ENCODE measurements around the gene LRP1B. TPM values are rescaled to one million over a fixed set of nuclear protein-coding genes. Genes with fewer than 3 reads are reported as not detected.

Gene LRP1B
- polyA plus RNA-seq, 1 donor, result 1.0 TPM

DNA sequence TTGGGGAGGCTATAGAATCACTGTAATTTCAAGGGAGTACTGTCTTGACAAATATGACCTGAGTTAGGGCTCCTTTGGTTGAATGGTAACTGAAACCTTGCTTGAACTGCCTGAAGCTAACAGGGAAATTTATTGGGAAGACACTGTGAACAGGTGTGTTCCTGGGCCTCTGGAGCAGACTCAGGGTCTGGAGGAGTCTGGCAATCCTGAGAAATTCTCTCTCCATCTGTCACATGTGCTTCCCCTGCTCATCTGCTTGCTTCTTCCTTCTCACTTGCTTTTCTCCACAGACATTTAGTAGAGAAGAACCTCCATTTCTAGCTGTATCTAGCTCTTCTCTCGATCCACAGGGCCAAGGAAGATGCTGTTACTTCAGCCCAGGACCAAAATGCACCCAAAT is 476.5 kb downstream of the LRP1B start:
- Histone ChIP-seq H3K9me3 (ENCODE audit: control insufficient read depth, low read depth, low read length) (no peaks in the 10 kb centered on the region), H3K36me3 (ENCODE audit: control insufficient read depth, insufficient read depth, low read length) (no peaks in the 10 kb centered on the region), H3K27me3 (ENCODE audit: control insufficient read depth, insufficient read depth, low read length) (no peaks in the 10 kb centered on the region), H3K4me3 (ENCODE audit: low read length) (no peak overlapping the region), H3K4me1 (ENCODE audit: control insufficient read depth, insufficient read depth, low read length) (no peaks in the 10 kb centered on the region), H3K27ac (ENCODE audit: low read length) (no peak overlapping the region)
- no peak for DNase-seq
- whole genome bisulfite sequencing (ENCODE audit: insufficient coverage, low lambda C conversion rate), result no CpG with 5 or more reads among the region's 1 CpG

DNA sequence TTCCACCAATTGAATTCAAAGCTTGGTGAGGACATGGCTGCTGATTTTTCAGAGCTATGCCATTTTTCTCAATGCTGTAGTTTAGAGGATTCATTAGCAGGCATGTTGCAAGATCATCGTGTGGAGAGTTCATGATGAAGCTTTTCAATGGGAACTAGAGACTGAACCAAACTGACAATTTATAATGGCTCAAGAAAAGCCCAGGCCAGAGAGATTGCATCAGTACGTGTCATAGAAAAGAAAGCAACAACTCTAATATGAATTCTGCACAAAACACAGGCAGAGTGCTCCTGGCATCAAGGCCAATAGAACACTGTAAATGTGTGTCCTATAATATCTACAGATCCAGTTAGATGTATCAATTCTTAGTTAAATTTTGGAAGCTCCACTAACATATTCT is 477.6 kb downstream of the LRP1B start:
- no peaks in the 10 kb centered on the region for H3K9me3 ChIP-seq (ENCODE audit: control insufficient read depth, low read depth, low read length)
- H3K27ac ChIP-seq (ENCODE audit: low read length), result no peak overlapping the region
- WGBS (ENCODE audit: insufficient coverage, low lambda C conversion rate), result no CpG with 5 or more reads among the region's 2 CpGs
- no peaks in the 10 kb centered on the region for H3K4me1 ChIP-seq (ENCODE audit: control insufficient read depth, insufficient read depth, low read length)
- no peak overlapping the region for H3K4me3 ChIP-seq (ENCODE audit: low read length)
- DNase-seq, result no peak
- H3K27me3 ChIP-seq (ENCODE audit: control insufficient read depth, insufficient read depth, low read length), result no peaks in the 10 kb centered on the region
- no peaks in the 10 kb centered on the region for H3K36me3 ChIP-seq (ENCODE audit: control insufficient read depth, insufficient read depth, low read length)

DNA sequence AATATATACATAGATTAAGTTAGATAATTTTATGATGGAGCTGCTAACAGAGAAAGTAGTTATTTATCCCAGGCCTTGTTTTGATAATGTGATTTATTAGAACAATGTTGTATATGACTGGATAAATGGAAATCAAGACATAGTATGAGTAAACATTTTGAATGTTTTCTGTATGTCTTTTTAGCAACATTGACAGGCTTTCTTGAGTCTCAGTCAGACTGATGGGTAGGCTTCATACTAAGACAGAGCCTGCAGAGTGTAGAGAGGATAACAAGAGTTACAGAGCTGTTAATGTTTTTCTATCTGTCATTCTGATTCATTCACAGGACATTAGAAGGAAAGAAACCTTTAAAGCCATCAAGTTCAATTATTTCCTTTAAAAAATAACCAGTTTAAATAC is 478.5 kb downstream of the LRP1B start:
- no peak for DNase-seq
- Histone ChIP-seq H3K9me3 (ENCODE audit: control insufficient read depth, low read depth, low read length) (no peaks in the 10 kb centered on the region), H3K27me3 (ENCODE audit: control insufficient read depth, insufficient read depth, low read length) (no peaks in the 10 kb centered on the region), H3K4me1 (ENCODE audit: control insufficient read depth, insufficient read depth, low read length) (no peaks in the 10 kb centered on the region), H3K36me3 (ENCODE audit: control insufficient read depth, insufficient read depth, low read length) (no peaks in the 10 kb centered on the region), H3K27ac (ENCODE audit: low read length) (no peak overlapping the region), H3K4me3 (ENCODE audit: low read length) (no peak overlapping the region)

DNA sequence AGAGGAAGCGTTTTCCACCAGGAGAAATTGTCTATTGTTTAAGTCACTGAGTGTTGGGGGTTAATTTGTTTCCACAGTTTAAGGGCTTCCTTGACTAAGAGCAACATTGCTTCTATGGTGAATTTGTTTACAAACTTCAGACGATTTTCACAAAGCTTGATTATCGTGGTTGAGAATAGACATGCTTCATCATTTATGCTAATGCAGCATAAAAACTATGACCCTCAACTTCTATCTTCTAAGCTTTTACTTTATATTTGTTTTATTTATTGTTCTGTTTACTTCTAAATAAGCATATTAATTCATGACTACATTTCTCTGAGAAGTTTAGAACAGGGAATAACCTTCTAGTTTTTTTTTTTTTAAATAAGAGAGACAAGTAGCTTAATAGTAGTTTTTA is 483.5 kb downstream of the LRP1B start:
- no peak overlapping the region for H3K4me3 ChIP-seq (ENCODE audit: low read length)
- no peaks in the 10 kb centered on the region for H3K9me3 ChIP-seq (ENCODE audit: control insufficient read depth, low read depth, low read length)
- WGBS (ENCODE audit: insufficient coverage, low lambda C conversion rate), result 64% methylated on average over 2 of the region's 3 CpGs
- H3K27me3 ChIP-seq (ENCODE audit: control insufficient read depth, insufficient read depth, low read length), result no peaks in the 10 kb centered on the region
- H3K36me3 ChIP-seq (ENCODE audit: control insufficient read depth, insufficient read depth, low read length), result no peaks in the 10 kb centered on the region
- H3K27ac ChIP-seq (ENCODE audit: low read length), result no peak overlapping the region
- H3K4me1 ChIP-seq (ENCODE audit: control insufficient read depth, insufficient read depth, low read length), result no peaks in the 10 kb centered on the region
- DNase-seq, result no peak

DNA sequence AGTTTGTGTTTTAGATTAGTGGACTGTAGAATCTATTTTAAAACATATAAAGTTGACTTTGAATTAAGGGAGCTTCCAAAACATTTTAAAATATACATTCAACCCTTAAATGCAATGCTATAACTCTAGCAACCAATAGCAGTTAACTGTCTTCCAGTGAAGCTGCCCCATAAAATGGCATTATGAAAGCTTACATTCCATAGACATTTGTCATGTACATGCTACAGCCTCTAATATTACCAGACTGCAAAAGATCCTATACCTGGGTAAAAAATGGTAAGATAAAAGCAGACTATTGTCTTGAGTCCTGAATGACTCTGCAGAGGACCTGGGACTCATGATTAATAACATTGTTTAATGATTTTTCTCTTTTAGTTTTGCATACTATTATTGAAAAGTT is 489.4 kb downstream of the LRP1B start:
- Histone ChIP-seq H3K4me3 (ENCODE audit: low read length) (no peak overlapping the region), H3K27ac (ENCODE audit: low read length) (no peak overlapping the region), H3K4me1 (ENCODE audit: control insufficient read depth, insufficient read depth, low read length) (no peaks in the 10 kb centered on the region), H3K36me3 (ENCODE audit: control insufficient read depth, insufficient read depth, low read length) (no peaks in the 10 kb centered on the region), H3K9me3 (ENCODE audit: control insufficient read depth, low read depth, low read length) (no peaks in the 10 kb centered on the region), H3K27me3 (ENCODE audit: control insufficient read depth, insufficient read depth, low read length) (no peaks in the 10 kb centered on the region)
- no peak for DNase-seq

DNA sequence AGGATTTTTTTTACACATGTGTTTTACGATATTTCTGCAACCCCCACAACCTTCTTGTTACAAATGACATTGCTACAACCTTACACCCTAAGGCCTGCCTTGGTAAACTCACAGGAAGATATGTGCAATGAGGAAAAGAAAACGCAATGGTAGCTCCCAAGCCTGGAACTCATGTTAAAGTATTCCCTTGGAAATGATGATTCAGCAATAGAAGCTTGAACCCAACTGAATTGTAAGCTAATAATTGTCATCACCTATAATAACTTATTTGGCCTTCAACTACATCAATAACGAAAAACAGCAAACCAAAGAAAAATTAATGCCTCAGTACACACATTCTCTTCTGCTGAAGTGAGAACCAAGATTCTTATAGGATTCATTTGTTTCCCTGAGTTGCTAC is 491.0 kb downstream of the LRP1B start:
- H3K27me3 ChIP-seq (ENCODE audit: control insufficient read depth, insufficient read depth, low read length), result no peaks in the 10 kb centered on the region
- no peaks in the 10 kb centered on the region for H3K36me3 ChIP-seq (ENCODE audit: control insufficient read depth, insufficient read depth, low read length)
- no peak overlapping the region for H3K27ac ChIP-seq (ENCODE audit: low read length)
- WGBS (ENCODE audit: insufficient coverage, low lambda C conversion rate), result 80% methylated on average over 1 of the region's 3 CpGs
- H3K4me1 ChIP-seq (ENCODE audit: control insufficient read depth, insufficient read depth, low read length), result no peaks in the 10 kb centered on the region
- H3K4me3 ChIP-seq (ENCODE audit: low read length), result no peak overlapping the region
- no peak for DNase-seq
- H3K9me3 ChIP-seq (ENCODE audit: control insufficient read depth, low read depth, low read length), result no peaks in the 10 kb centered on the region

DNA sequence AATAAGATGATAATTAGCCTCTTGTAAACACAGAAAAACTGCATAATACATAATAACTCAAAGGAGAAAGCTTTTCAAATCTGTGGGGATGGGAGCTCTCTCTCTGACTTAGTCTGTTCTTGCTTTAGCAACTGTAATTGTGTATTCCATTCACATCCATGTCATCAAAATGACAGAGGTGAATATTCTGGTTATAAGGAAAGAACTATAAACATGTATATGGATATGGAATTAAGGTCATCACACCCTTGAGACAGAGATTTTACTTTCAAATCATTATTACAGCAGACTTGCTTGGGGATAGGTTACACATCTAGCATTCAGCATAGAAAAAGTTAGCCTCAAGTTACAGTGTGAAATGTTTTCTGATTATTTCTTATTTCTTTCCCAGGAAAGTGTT is 497.7 kb downstream of the LRP1B start:
- no peaks in the 10 kb centered on the region for H3K4me1 ChIP-seq (ENCODE audit: control insufficient read depth, insufficient read depth, low read length)
- H3K36me3 ChIP-seq (ENCODE audit: control insufficient read depth, insufficient read depth, low read length), result no peaks in the 10 kb centered on the region
- H3K4me3 ChIP-seq (ENCODE audit: low read length), result no peak overlapping the region
- no peaks in the 10 kb centered on the region for H3K27me3 ChIP-seq (ENCODE audit: control insufficient read depth, insufficient read depth, low read length)
- H3K27ac ChIP-seq (ENCODE audit: low read length), result no peak overlapping the region
- DNase-seq, result no peak
- H3K9me3 ChIP-seq (ENCODE audit: control insufficient read depth, low read depth, low read length), result no peaks in the 10 kb centered on the region

DNA sequence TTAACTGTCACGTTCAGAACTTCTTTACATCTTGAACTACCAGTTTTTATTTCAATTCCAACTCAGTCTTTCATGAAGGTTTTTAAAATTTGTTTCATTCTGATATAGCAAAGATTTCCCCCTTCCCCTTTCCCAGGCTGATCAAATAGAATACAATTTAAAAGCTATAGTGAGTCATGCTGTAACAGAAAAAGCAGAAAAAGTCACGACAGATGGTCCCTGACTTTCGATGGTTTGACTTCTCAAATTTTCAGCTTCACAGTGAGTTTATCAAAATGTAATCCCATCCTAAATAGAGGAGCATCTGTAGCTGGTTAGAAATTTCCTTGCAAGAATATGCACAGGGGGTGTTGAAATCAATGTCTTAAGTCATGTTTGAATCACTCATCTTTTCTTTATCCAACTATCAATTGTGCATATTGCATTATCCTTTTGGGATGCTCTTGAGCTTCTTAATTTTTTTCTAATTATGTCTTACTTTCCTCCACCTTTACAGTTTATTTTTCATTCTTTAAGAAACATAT is 500.3 kb downstream of the LRP1B start:
- no peak overlapping the region for H3K4me3 ChIP-seq (ENCODE audit: low read length)
- no peak overlapping the region for H3K27ac ChIP-seq (ENCODE audit: low read length)
- WGBS (ENCODE audit: insufficient coverage, low lambda C conversion rate), result 83% methylated on average over 2 of the region's 3 CpGs
- no peak for DNase-seq
- no peaks in the 10 kb centered on the region for H3K27me3 ChIP-seq (ENCODE audit: control insufficient read depth, insufficient read depth, low read length)
- H3K4me1 ChIP-seq (ENCODE audit: control insufficient read depth, insufficient read depth, low read length), result no peaks in the 10 kb centered on the region
- no peaks in the 10 kb centered on the region for H3K36me3 ChIP-seq (ENCODE audit: control insufficient read depth, insufficient read depth, low read length)
- no peaks in the 10 kb centered on the region for H3K9me3 ChIP-seq (ENCODE audit: control insufficient read depth, low read depth, low read length)

DNA sequence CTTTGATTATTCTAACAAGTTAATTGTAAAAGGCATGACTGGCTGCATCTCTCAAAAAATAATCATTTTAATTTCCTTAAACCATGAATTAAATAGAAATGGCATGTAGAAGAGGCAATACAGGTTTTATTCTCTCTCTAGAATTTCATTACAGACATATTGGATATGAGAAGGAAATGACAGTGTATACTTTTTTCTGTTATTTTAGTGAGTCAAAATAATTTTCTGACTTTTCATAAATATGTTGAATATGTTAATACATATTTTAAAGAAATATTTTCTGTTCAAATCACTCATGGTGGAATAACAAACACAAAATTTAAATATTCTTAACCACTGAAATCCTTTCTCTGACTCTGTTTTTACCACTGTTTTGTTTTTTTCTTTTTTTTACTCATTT is 510.4 kb downstream of the LRP1B start:
- H3K27me3 ChIP-seq (ENCODE audit: control insufficient read depth, insufficient read depth, low read length), result no peaks in the 10 kb centered on the region
- no peaks in the 10 kb centered on the region for H3K36me3 ChIP-seq (ENCODE audit: control insufficient read depth, insufficient read depth, low read length)
- no peaks in the 10 kb centered on the region for H3K4me1 ChIP-seq (ENCODE audit: control insufficient read depth, insufficient read depth, low read length)
- H3K27ac ChIP-seq (ENCODE audit: low read length), result no peak overlapping the region
- H3K4me3 ChIP-seq (ENCODE audit: low read length), result no peak overlapping the region
- DNase-seq, result no peak
- H3K9me3 ChIP-seq (ENCODE audit: control insufficient read depth, low read depth, low read length), result no peaks in the 10 kb centered on the region

DNA sequence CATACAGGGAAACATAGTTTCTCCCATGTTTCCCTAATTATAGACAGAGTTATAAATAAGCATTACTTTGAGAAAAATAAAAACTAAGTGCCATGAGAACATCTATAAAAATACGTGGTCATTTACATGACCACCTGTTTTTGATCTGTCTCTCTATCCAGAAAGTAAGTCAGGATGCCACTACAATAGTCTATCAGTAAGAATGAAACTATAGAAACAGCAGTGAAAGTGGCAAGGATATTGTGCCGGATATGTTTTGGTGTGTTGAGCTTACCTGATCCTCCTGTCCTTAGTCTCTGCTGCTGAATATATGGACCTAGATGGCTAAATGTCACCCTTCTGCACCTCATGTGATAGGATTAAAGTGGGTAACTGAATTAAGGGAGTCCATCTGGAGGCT is 512.4 kb downstream of the LRP1B start:
- no CpG with 5 or more reads among the region's 2 CpGs for WGBS (ENCODE audit: insufficient coverage, low lambda C conversion rate)
- no peak overlapping the region for H3K27ac ChIP-seq (ENCODE audit: low read length)
- no peaks in the 10 kb centered on the region for H3K27me3 ChIP-seq (ENCODE audit: control insufficient read depth, insufficient read depth, low read length)
- no peaks in the 10 kb centered on the region for H3K36me3 ChIP-seq (ENCODE audit: control insufficient read depth, insufficient read depth, low read length)
- no peaks in the 10 kb centered on the region for H3K9me3 ChIP-seq (ENCODE audit: control insufficient read depth, low read depth, low read length)
- H3K4me1 ChIP-seq (ENCODE audit: control insufficient read depth, insufficient read depth, low read length), result no peaks in the 10 kb centered on the region
- no peak for DNase-seq
- no peak overlapping the region for H3K4me3 ChIP-seq (ENCODE audit: low read length)

DNA sequence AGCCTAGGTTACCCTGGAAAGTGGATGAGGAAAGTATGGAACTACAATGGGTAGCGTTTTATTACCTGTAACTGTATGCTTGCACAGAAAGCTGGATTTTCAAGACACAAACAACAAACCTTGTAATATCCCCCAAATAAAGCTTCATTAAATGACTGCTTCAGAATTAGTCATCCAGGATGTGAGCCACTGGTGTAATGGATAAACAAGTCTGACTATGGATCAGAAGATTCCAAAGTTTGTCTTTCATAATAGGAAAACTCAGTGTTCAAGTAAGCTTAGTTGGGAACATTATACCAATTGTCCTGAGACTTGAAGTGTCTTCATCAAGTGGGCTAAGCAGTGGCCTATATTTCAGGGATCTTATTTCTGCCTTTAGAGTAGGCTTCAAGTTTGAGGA is 518.8 kb downstream of the LRP1B start:
- Histone ChIP-seq H3K27ac (ENCODE audit: low read length) (no peak overlapping the region), H3K27me3 (ENCODE audit: control insufficient read depth, insufficient read depth, low read length) (no peaks in the 10 kb centered on the region), H3K9me3 (ENCODE audit: control insufficient read depth, low read depth, low read length) (no peaks in the 10 kb centered on the region), H3K4me3 (ENCODE audit: low read length) (no peak overlapping the region), H3K4me1 (ENCODE audit: control insufficient read depth, insufficient read depth, low read length) (no peaks in the 10 kb centered on the region), H3K36me3 (ENCODE audit: control insufficient read depth, insufficient read depth, low read length) (no peaks in the 10 kb centered on the region)
- DNase-seq, result no peak
- WGBS (ENCODE audit: insufficient coverage, low lambda C conversion rate), result no CpG with 5 or more reads among the region's 1 CpG

All from large intestine (tissue), 3 donors.